ENCODE measurements around the gene FOXC1. TPM values are rescaled to one million over a fixed set of nuclear protein-coding genes. Genes with fewer than 3 reads are reported as not detected.

The FOXC1 gene
- total RNA-seq, 1 donor from 2014 or later: 0.45 TPM

DNA sequence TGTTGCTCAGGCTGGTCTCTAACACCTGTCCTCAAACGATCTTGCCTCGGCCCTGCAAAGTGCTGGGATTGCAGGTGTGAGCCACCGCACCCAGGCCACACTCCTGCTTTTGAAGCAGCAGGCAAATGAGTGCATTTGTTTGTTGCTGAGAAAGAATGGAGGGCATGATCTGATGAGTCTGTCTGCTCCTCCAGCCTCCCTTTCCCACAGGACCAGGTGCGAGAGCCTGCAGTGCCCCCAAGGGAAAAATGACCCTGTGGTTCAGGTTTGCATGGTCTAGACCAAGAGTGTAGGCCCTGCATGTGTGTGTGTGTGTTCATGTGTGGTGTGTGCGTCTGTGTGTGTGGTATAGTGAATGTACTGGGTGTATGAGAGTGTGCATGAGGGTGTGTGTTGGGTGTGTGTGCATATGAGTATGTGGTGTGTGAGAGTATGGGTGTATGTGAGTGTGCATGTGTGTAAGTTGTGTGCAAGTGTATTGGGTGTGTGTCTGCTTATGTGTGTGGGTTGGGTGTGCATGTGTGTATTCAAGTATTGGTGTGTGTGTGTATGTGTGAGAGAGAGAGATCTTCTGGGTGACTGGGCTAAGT is 22.8 kb upstream of the FOXC1 start:
- no peak for DNase-seq (ENCODE audit: low spot score)
- Histone ChIP-seq H3K36me3 (no peaks in the 10 kb centered on the region), H3K79me2 (ENCODE audit: low read depth) (no peaks in the 10 kb centered on the region), H3K4me3 (no peak overlapping the region), H3K9me3 (ENCODE audit: low read depth) (no peaks in the 10 kb centered on the region), H3K4me1 (no peaks in the 10 kb centered on the region), H3F3A (ENCODE audit: low read depth) (no peaks in the 10 kb centered on the region), H2AFZ (replicated peaks) (no peak overlapping the region), H3K9ac (no peak overlapping the region), H3K27me3 (no peaks in the 10 kb centered on the region), H3K27ac (no peak overlapping the region), H4K20me1 (ENCODE audit: low read depth) (no peaks in the 10 kb centered on the region), H3K4me2 (no peak overlapping the region)
- Mint-ChIP-seq H3K36me3 (peaks cover 4% of the 10 kb centered on the region), H3K9me3 (peaks cover 6% of the 10 kb centered on the region), H3K27me3 (ENCODE audit: insufficient read depth, low read depth) (no peaks in the 10 kb centered on the region), H3K4me3 (no peak overlapping the region), H3K4me1 (no peaks in the 10 kb centered on the region), H3K27ac (no peak overlapping the region)
- no peak for TF ChIP-seq EZH2 (IDR thresholded peaks at IDR 0.05)
- TF ChIP-seq EZH2phosphoT487 (IDR thresholded peaks at IDR 0.05): no peak
- TF ChIP-seq CTCF (IDR thresholded peaks at IDR 0.05): no peak

DNA sequence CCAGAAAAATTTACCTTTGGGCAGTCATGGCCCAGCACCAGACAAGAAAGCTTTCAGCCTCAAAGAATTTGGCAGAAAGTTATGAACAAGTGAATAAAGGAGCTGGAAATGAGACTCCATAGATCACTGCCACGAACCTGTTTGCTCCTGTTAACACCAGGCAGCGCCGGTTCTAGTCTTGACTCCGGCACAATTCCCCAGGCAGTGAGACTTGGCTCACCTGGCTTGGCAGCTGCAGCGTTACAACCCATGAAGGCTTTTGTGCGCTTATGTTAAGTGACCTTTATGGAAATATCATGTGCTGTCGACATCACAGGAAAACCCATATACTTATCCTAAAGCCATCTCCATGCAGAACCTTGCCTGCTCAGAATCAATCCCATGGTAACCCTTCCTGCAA is 22.2 kb upstream of the FOXC1 start:
- no peak for DNase-seq (ENCODE audit: low spot score)
- no peaks in the 10 kb centered on the region for H3K27me3 Mint-ChIP-seq (ENCODE audit: insufficient read depth, low read depth)
- H3K4me1 Mint-ChIP-seq: no peaks in the 10 kb centered on the region
- no peak for TF ChIP-seq EZH2 (IDR thresholded peaks at IDR 0.05)
- TF ChIP-seq EZH2phosphoT487 (IDR thresholded peaks at IDR 0.05): no peak
- no peak for TF ChIP-seq CTCF (IDR thresholded peaks at IDR 0.05)
- Histone ChIP-seq H4K20me1 (ENCODE audit: low read depth) (no peaks in the 10 kb centered on the region), H2AFZ (replicated peaks) (no peak overlapping the region), H3K9me3 (ENCODE audit: low read depth) (no peaks in the 10 kb centered on the region), H3K27ac (no peak overlapping the region), H3K4me1 (no peaks in the 10 kb centered on the region), H3K27me3 (no peaks in the 10 kb centered on the region), H3K36me3 (no peaks in the 10 kb centered on the region), H3K4me3 (no peak overlapping the region), H3K4me2 (no peak overlapping the region), H3K9ac (no peak overlapping the region), H3F3A (ENCODE audit: low read depth) (no peaks in the 10 kb centered on the region), H3K79me2 (ENCODE audit: low read depth) (no peaks in the 10 kb centered on the region)
- H3K4me3 Mint-ChIP-seq: no peak overlapping the region
- H3K27ac Mint-ChIP-seq: no peak overlapping the region
- H3K9me3 Mint-ChIP-seq: peaks cover 6% of the 10 kb centered on the region
- H3K36me3 Mint-ChIP-seq: peaks cover 4% of the 10 kb centered on the region

DNA sequence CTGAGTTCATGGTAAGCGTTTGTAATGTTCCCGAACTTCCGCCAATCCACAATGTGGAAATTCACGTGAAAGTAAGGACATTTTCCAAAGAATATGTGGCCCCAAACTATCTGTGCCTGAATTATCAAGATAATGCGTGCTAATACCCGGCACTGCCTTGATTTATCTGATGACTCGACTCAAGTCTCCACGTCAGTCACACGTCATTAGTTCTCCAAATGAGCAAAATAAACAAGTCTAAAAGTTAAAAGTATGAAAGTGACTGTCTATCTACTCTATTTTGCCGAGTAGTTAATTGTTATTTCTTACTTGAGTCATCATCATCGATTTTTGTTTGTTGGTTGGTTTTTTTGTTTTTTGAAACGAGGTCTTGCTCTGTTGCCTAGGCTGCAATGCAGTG is 21.7 kb upstream of the FOXC1 start:
- H3K9ac ChIP-seq: no peak overlapping the region
- H3K36me3 ChIP-seq: no peaks in the 10 kb centered on the region
- DNase-seq (ENCODE audit: low spot score): no peak
- H2AFZ ChIP-seq (replicated peaks): no peak overlapping the region
- no peaks in the 10 kb centered on the region for H3F3A ChIP-seq (ENCODE audit: low read depth)
- H3K4me3 Mint-ChIP-seq: no peak overlapping the region
- no peaks in the 10 kb centered on the region for H3K79me2 ChIP-seq (ENCODE audit: low read depth)
- no peaks in the 10 kb centered on the region for H3K4me1 Mint-ChIP-seq
- TF ChIP-seq CTCF (IDR thresholded peaks at IDR 0.05): no peak
- no peak for TF ChIP-seq EZH2 (IDR thresholded peaks at IDR 0.05)
- no peak for TF ChIP-seq EZH2phosphoT487 (IDR thresholded peaks at IDR 0.05)
- no peak overlapping the region for H3K4me2 ChIP-seq
- peaks cover 4% of the 10 kb centered on the region for H3K36me3 Mint-ChIP-seq
- H3K4me1 ChIP-seq: no peaks in the 10 kb centered on the region
- H3K9me3 ChIP-seq (ENCODE audit: low read depth): no peaks in the 10 kb centered on the region
- H3K27ac ChIP-seq: no peak overlapping the region
- no peaks in the 10 kb centered on the region for H3K27me3 Mint-ChIP-seq (ENCODE audit: insufficient read depth, low read depth)
- no peak overlapping the region for H3K27ac Mint-ChIP-seq
- no peaks in the 10 kb centered on the region for H3K27me3 ChIP-seq
- H3K9me3 Mint-ChIP-seq: peaks cover 6% of the 10 kb centered on the region
- no peak overlapping the region for H3K4me3 ChIP-seq
- H4K20me1 ChIP-seq (ENCODE audit: low read depth): no peaks in the 10 kb centered on the region

Measured in neural progenitor cell (in vitro differentiated cells).